OCI-LY3 (cell line): ENCODE measurements around the gene IBTK.

ENCODE experiments used
- CTCF ChIP-seq: fragments of 200-600, 300-600 bp; sonication (generic); IDR thresholded peaks from 2 replicates; pipeline ENCODE4 v1.5.1; 2014; ENCODE audit warnings: antibody characterized with exemption, low read length, low read depth
- EZH2phosphoT487 ChIP-seq: fragments of 200-600 bp; shearing (Covaris generic); IDR thresholded peaks from 2 replicates; pipeline ENCODE4 v1.6.1; 2018; ENCODE audit warnings: antibody characterized with exemption, mixed run types, low read depth

GRCh38 chr6:82169138-82169876 lies 78.2 kb downstream of the IBTK start:
- no peak for TF ChIP-seq CTCF
- TF ChIP-seq EZH2phosphoT487 = no peak
